Transverse colon (tissue), 4 donors: Measurements from ENCODE around the gene KCP. TPM values are rescaled to one million over a fixed set of nuclear protein-coding genes. Genes with fewer than 3 reads are reported as not detected.

ENCODE experiments used
- DNase-seq: peaks from one replicate; pipeline ENCODE4 v3.0.0-alpha.2; 2019
- H3K27ac ChIP-seq, 4 donors: fragments of 200-600 bp; sonication (generic); 2 replicates each; pipeline ENCODE4 v1.5.1; 2016 to 2018; ENCODE audit warnings: inconsistent platforms in 4 of 4
- H3K27me3 ChIP-seq: fragments of 200-600 bp; sonication (generic); 2 replicates; pipeline ENCODE4 v1.5.1; 2017; ENCODE audit warnings: inconsistent platforms
- H3K36me3 ChIP-seq, 4 donors: fragments of 200-600 bp; sonication (generic); 2 replicates each; pipeline ENCODE4 v1.5.1; 2017 to 2019; ENCODE audit warnings: inconsistent platforms in 4 of 4
- H3K4me1 ChIP-seq, 4 donors: fragments of 200-600 bp; sonication (generic); 2 replicates each; pipeline ENCODE4 v1.5.1; 2017 to 2020; ENCODE audit warnings: inconsistent platforms in 4 of 4
- H3K4me3 ChIP-seq, 4 donors: fragments of 200-600 bp; sonication (generic); 1 replicate in 1 of 4; 2 replicates in 3 of 4; pipeline versions ENCODE4 v1.5.1 to v1.6.1; 2017 to 2019; ENCODE audit warnings: inconsistent platforms in 4 of 4
- H3K9me3 ChIP-seq, 2 donors: fragments of 200-600 bp; sonication (generic); 2 replicates each; pipeline ENCODE4 v1.5.1; 2017 to 2019; ENCODE audit warnings: inconsistent platforms in 2 of 2
- CTCF ChIP-seq, 5 experiments: fragments of 200-600 bp in 3 of 5; fragments of 450-650 bp in 2 of 5; sonication (generic) in 3 of 5; IDR thresholded peaks; 1 replicate in 2 of 5; 2 replicates in 3 of 5; pipeline ENCODE4 v1.5.1; 2016 to 2017; ENCODE audit warnings: antibody characterized with exemption in 5 of 5, inconsistent platforms in 3 of 5, mild to moderate bottlenecking in 2 of 5, moderate library complexity in 1 of 5
- EP300 ChIP-seq: sonication (generic); formaldehyde crosslinking; IDR thresholded peaks from one replicate; pipeline ENCODE4 v1.6.1; 2017; ENCODE audit warnings: antibody characterized with exemption, low read depth
- POLR2A ChIP-seq: fragments of 450-650 bp; IDR thresholded peaks from one replicate; pipeline ENCODE4 v1.6.1; 2016; ENCODE audit warnings: antibody characterized with exemption, mild to moderate bottlenecking, moderate library complexity
- POLR2AphosphoS5 ChIP-seq, 3 donors: sonication (generic); formaldehyde crosslinking; IDR thresholded peaks; one replicate each; pipeline ENCODE4 v1.6.1; 2016; ENCODE audit warnings: antibody characterized with exemption in 3 of 3
- WGBS, 2 donors: methylation state at CpG; one replicate each; pipeline ENCODE4 v1.1.5; 2018; ENCODE audit warnings: low coverage in 1 of 2; 5-methylcytosine and 5-hydroxymethylcytosine counted together
- in situ Hi-C, 4 donors: fragments of 200-750 bp; cut with MboI; loops; one replicate each; pipeline versions ENCODE4 v1.15.0 to v1.15.1; 2017; ENCODE audit warnings: low sequenced_read_pairs in 3 of 4, low pct_ligation_motif_present in 1 of 4, low pct_unique_long_range_greater_than_20kb in 1 of 4
- intact Hi-C: fragments of 100-400 bp; cut with DNase I; formaldehyde crosslinking; loops from one replicate; pipeline ENCODE4 v1.15.1; 2023; ENCODE audit warnings: low total_unique reads
- total RNA-seq, 4 donors: library from RNA; depleted of rRNA; stranded (reverse); fragments of >200 nt; gene quantifications; one replicate each; pipeline ENCODE4 v1.1.0, GENCODE V29; 2016

Gene KCP
- total RNA-seq, 4 donors from 2014 or later: 0.32 to 0.75 (median 0.68) TPM; not detected in 1

- H3K4me1 ChIP-seq: peaks cover 0 to 36% (median 13%) of the 10 kb centered on the region in 4 donors
- 50 to 68% methylated on average over 9 to 12 of the region's 12 CpGs for WGBS, 2 donors
- intact Hi-C loops: no loop called here
Observed at GRCh38 chr7:128859232-128860157, 51.0 kb downstream of the KCP start.

DNA sequence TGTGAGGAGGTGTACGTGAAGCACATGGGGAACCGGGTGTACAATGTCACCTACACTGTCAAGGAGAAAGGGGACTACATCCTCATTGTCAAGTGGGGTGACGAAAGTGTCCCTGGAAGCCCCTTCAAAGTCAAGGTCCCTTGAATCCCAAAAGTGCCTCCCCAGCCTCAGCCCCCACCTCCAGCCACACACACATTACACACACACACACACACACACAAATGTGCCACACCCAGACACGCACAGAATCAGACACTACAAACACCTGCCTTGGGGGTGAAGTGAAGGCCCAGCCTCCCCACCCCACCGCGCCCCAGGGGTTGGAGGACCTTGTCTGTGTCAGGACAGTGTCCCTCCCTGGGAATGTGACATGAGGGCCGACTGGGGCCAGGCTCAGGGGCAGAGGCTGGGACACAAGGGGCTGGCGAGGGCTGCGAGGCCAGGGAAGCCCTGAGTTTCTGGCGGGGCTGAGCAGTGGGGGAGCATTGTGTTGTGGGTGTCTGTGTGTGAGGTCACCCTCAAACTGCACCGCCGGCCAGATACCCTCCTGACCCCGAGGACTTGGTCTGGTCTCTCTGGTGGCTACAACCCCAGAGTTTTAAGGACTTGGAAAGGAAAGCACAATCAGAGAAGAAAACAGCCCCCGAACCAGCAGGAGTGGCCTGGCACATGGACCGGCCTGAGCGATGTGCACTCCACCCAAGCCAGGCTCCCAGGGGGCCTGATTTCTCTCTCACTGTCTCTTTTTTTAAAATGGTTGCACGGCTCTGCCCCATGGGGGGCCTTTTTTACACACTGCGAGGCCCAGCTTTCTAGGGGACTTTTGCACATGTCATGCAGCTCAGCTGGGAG lies 51.9 kb downstream of the KCP start:
- H3K27ac ChIP-seq: peak overlapping the region; percentile 14 to 77 (median 18)
- in situ Hi-C loops: loop anchor here in 2 of 4 donors (25.0 kb wide), 2 partner anchors 104 to 246 kb away; no protein-coding TSS in a partner anchor
- intact Hi-C loops: no loop called here

More at GRCh38 chr7:128859232-128860157, 51.0 kb downstream of the KCP start:
- no peak for DNase-seq
- H3K36me3 ChIP-seq: no peaks in the 10 kb centered on the region
- no peak for TF ChIP-seq EP300
- no peak for TF ChIP-seq CTCF (IDR thresholded peaks at IDR 0.05)
- no peaks in the 10 kb centered on the region for H3K27me3 ChIP-seq
- in situ Hi-C loops: loop anchor here in 2 of 4 donors (25.0 kb wide), 2 partner anchors 103 to 247 kb away; no protein-coding TSS in a partner anchor
- no peak overlapping the region for H3K4me3 ChIP-seq
- no peaks in the 10 kb centered on the region for H3K9me3 ChIP-seq
- peak overlapping the region; percentile 14 to 77 (median 18) for H3K27ac ChIP-seq

GRCh38 chr7:128856001-128856718 lies 54.3 kb downstream of the KCP start:
- WGBS, 2 donors: 82% methylated on average over 17 of the region's 17 CpGs; no CpG with 5 or more reads in 1 of the 2 donors
- intact Hi-C loops (no loop called here), in situ Hi-C loops (loop anchor here in 2 of 4 donors (25.0 kb wide), 2 partner anchors 106 to 244 kb away; no protein-coding TSS in a partner anchor)
- DNase-seq: no peak
- Histone ChIP-seq H3K27me3 (no peaks in the 10 kb centered on the region), H3K9me3 (no peaks in the 10 kb centered on the region), H3K27ac (no peak overlapping the region), H3K36me3 (no peaks in the 10 kb centered on the region), H3K4me1 (peaks cover 0 to 20% (median 0%) of the 10 kb centered on the region in 4 donors), H3K4me3 (no peak overlapping the region)
- TF ChIP-seq POLR2AphosphoS5 (IDR thresholded peaks at IDR 0.05) (no peak), EP300 (no peak), POLR2A (no peak), CTCF (IDR thresholded peaks at IDR 0.05) (no peak)

More for the DNA sequence above, 51.9 kb downstream of the KCP start:
- Histone ChIP-seq H3K36me3 (no peaks in the 10 kb centered on the region), H3K27me3 (no peaks in the 10 kb centered on the region), H3K4me3 (no peak overlapping the region), H3K9me3 (no peaks in the 10 kb centered on the region), H3K4me1 (peaks cover 0 to 29% (median 7%) of the 10 kb centered on the region in 4 donors)
- 67% methylated on average over 16 of the region's 18 CpGs; no CpG with 5 or more reads in 1 of the 2 donors for WGBS, 2 donors
- TF ChIP-seq CTCF (IDR thresholded peaks at IDR 0.05): no peak
- no peak for TF ChIP-seq EP300
- no peak for TF ChIP-seq POLR2AphosphoS5 (IDR thresholded peaks at IDR 0.05)
- TF ChIP-seq POLR2A: no peak
- DNase-seq: no peak
